Astrocyte of the cerebellum (primary cell): ENCODE data around the gene FUNDC2.
A peak's percentile ranks its signal among the peaks of the same experiment; 100 is the strongest.

Experiments
- DNase-seq: peaks from one replicate; pipeline ENCODE4 v3.0.0-alpha.2; 2011; ENCODE audit warnings: low read depth
- H3K4me3 ChIP-seq: 2 replicates; pipeline ENCODE4 v1.5.1; 2011; ENCODE audit warnings: mild to moderate bottlenecking, low read depth, low read length, moderate library complexity
- CTCF ChIP-seq: IDR thresholded peaks from 2 replicates; pipeline ENCODE4 v1.5.1; 2012; ENCODE audit warnings: low read length, low read depth, moderate library complexity, mild to moderate bottlenecking; ENCODE audit errors: missing control alignments
- in situ Hi-C: cut with HindIII; loops from 2 replicates; pipeline ENCODE4 v1.10.0; 2017; ENCODE audit warnings: low sequenced_read_pairs

Gene FUNDC2

GRCh38 chrX:155068165-155068564 is 41.5 kb downstream of the FUNDC2 start:
- TF ChIP-seq CTCF = no peak
- in situ Hi-C loops = no loop called here
- DNase-seq = peak; percentile 9
- H3K4me3 ChIP-seq = no peak overlapping the region

- no peak for DNase-seq
- TF ChIP-seq CTCF = no peak
- no peak overlapping the region for H3K4me3 ChIP-seq
- in situ Hi-C loops = no loop called here
Observed at GRCh38 chrX:155069414-155069813, 42.8 kb downstream of the FUNDC2 start.

GRCh38 chrX:155070038-155070437 is 43.4 kb downstream of the FUNDC2 start:
- TF ChIP-seq CTCF = no peak
- H3K4me3 ChIP-seq = peak overlapping the region; percentile 56
- in situ Hi-C loops = no loop called here
- no peak for DNase-seq

GRCh38 chrX:155070663-155070974 is 44.0 kb downstream of the FUNDC2 start:
- DNase-seq = no peak
- H3K4me3 ChIP-seq = peak overlapping the region; percentile 56
- in situ Hi-C loops = no loop called here
- no peak for TF ChIP-seq CTCF

- H3K4me3 ChIP-seq = peak within 1 kb of the TSS; percentile 65
- in situ Hi-C loops = no loop called here
- no peak for TF ChIP-seq CTCF
- DNase-seq = peak; percentile 36
Observed at GRCh38 chrX:155070975-155071693, 44.5 kb downstream of the FUNDC2 start, which contains the start of the genes BRCC3, CMC4 and MTCP1. TSS of gene BRCC3 (plus strand) at chrX:155071508. CDS start at chrX:155071528, 20 bp downstream. TSS of gene CMC4 (minus strand) at chrX:155071136. CDS start at chrX:155064023, 7,113 bp downstream. TSS of gene MTCP1 (minus strand) at chrX:155071136. CDS start at chrX:155066010, 5,126 bp downstream.

- in situ Hi-C loops = no loop called here
- TF ChIP-seq CTCF = no peak
- no peak for DNase-seq
- peak overlapping the region; percentile 65 for H3K4me3 ChIP-seq
Observed at GRCh38 chrX:155071694-155072280, 45.1 kb downstream of the FUNDC2 start.
